NOMO-1 (cell line): ENCODE data around the gene ABCA7.
"Not testable (repeated sequence)": the region's sequence is repeated elsewhere in the genome, so short reads cannot be mapped to it uniquely, and the experiment has no call there.

Source experiments
- DNase-seq, 2 experiments: peaks; one replicate each; lab custom pipeline; 2025; ENCODE audit not compliant: unreplicated experiment in 2 of 2; lab: John Stamatoyannopoulos, UW

Gene ABCA7

GRCh38 chr19:1017115-1017905, 22.6 kb upstream of the ABCA7 start:
- no peak for DNase-seq

- no peak for DNase-seq
Measured at GRCh38 chr19:1017906-1018305, 22.0 kb upstream of the ABCA7 start.

GRCh38 chr19:1018393-1018792, 21.5 kb upstream of the ABCA7 start:
- no peak for DNase-seq

- no peak for DNase-seq
Measured at GRCh38 chr19:1018932-1019615, 20.8 kb upstream of the ABCA7 start.

- DNase-seq = no peak
Measured at GRCh38 chr19:1019616-1019961, 20.3 kb upstream of the ABCA7 start.

GRCh38 chr19:1019980-1020867, 19.7 kb upstream of the ABCA7 start:
- DNase-seq = peak in 1 of 2 experiments; percentile 39

- DNase-seq = peak; percentile 92 to 99
Measured at GRCh38 chr19:1020868-1021425, 19.0 kb upstream of the ABCA7 start, which contains the start of gene TMEM259. Gene TMEM259 (minus strand): TSS chr19:1021123. CDS start chr19:1020996, 127 bp downstream.

GRCh38 chr19:1023883-1024188, 16.1 kb upstream of the ABCA7 start:
- not testable (repeated sequence) for DNase-seq

- DNase-seq = not testable (repeated sequence)
Measured at GRCh38 chr19:1025080-1025479, 14.8 kb upstream of the ABCA7 start.

- DNase-seq = peak; percentile 65 to 82
Measured at GRCh38 chr19:1025960-1026782, 13.7 kb upstream of the ABCA7 start, which contains the start of gene CNN2. Gene CNN2 (plus strand): TSS chr19:1026608. CDS start chr19:1026662, 54 bp downstream.

GRCh38 chr19:1026783-1027649, 12.9 kb upstream of the ABCA7 start:
- DNase-seq = peak in 1 of 2 experiments; percentile 24

- no peak for DNase-seq
Measured at GRCh38 chr19:1027650-1028061, 12.3 kb upstream of the ABCA7 start.

- DNase-seq = peak; percentile 65 to 71
Measured at GRCh38 chr19:1028062-1028926, 11.6 kb upstream of the ABCA7 start.

- DNase-seq = no peak
Measured at GRCh38 chr19:1032264-1032867, 7.5 kb upstream of the ABCA7 start.

- DNase-seq = no peak
Measured at GRCh38 chr19:1035998-1036621, 3.8 kb upstream of the ABCA7 start.

- peak in 1 of 2 experiments; percentile 73 for DNase-seq
Measured at GRCh38 chr19:1037621-1038064, 2.3 kb upstream of the ABCA7 start.

GRCh38 chr19:1038978-1039645, 795 bp upstream of the ABCA7 start:
- peak in 1 of 2 experiments; percentile 42 for DNase-seq
